ENCODE data around the gene FOXP1. TPM values are rescaled to one million over a fixed set of nuclear protein-coding genes. Genes with fewer than 3 reads are reported as not detected.

FOXP1 gene
- total RNA-seq, 2 donors from 2014 or later, result 377 to 395 TPM

DNA sequence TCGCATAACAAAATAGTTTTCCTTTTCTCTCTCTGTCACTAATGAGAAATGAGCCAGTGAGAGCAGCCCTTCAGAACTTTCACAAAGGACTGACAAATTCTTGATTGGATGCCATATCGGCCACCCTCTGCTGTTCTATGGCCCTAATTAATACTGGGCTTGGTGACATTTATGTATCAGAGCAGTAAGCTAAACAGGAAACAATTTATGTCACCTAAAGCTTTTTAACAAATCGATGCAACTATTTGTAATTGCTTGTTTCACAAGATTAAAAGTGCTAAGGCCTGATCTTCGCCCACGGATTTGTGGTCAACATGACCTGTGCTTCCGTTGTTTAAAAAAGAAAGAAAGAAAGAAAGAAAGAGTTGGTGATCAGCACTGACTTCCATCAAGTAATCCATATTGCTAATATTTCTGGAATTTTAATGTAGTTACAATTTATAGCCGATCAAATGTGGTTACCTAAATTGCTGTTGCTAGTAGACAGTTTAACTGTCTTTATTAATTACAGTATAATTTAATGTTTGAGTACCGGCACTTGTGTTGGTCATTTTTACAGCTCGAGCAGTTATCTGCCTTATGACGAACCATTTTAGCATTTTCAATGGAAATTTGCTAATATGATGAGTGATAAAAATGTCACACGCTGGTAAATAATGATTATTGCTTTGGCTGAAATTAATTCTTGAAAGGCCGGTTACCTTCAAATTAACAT lies 631.3 kb downstream of the FOXP1 start:
- ATAC-seq (no peak), DNase-seq (no peak)
- Mint-ChIP-seq H3K27ac (no peak overlapping the region), H3K4me3 (no peak overlapping the region), H3K36me3 (ENCODE audit: low read depth) (no peaks in the 10 kb centered on the region), H3K27me3 (no peaks in the 10 kb centered on the region), H3K4me1 (peaks cover 2% of the 10 kb centered on the region)
- no peaks in the 10 kb centered on the region for H3K9me3 ChIP-seq (ENCODE audit: control insufficient read depth, low read length, poor library complexity, severe bottlenecking)

GRCh38 chr3:70951316-70951715 lies 632.2 kb downstream of the FOXP1 start:
- ATAC-seq (no peak), DNase-seq (no peak)
- peaks cover 2% of the 10 kb centered on the region for H3K4me1 Mint-ChIP-seq
- H3K4me3 Mint-ChIP-seq, result no peak overlapping the region
- no peak overlapping the region for H3K27ac Mint-ChIP-seq
- no peaks in the 10 kb centered on the region for H3K36me3 Mint-ChIP-seq (ENCODE audit: low read depth)
- H3K27me3 Mint-ChIP-seq, result no peaks in the 10 kb centered on the region
- no peaks in the 10 kb centered on the region for H3K9me3 ChIP-seq (ENCODE audit: control insufficient read depth, low read length, poor library complexity, severe bottlenecking)

- no peaks in the 10 kb centered on the region for H3K9me3 ChIP-seq (ENCODE audit: control insufficient read depth, low read length, poor library complexity, severe bottlenecking)
- peaks cover 11% of the 10 kb centered on the region for H3K27me3 Mint-ChIP-seq
- no peak overlapping the region for H3K4me3 Mint-ChIP-seq
- no peak for DNase-seq
- H3K4me1 Mint-ChIP-seq, result peaks cover 2% of the 10 kb centered on the region
- no peak for ATAC-seq
- H3K36me3 Mint-ChIP-seq (ENCODE audit: low read depth), result peaks cover 2% of the 10 kb centered on the region
- H3K27ac Mint-ChIP-seq, result no peak overlapping the region
Measured at GRCh38 chr3:70947579-70947978, 635.9 kb downstream of the FOXP1 start.

- H3K4me1 Mint-ChIP-seq, result no peaks in the 10 kb centered on the region
- ATAC-seq (no peak), DNase-seq (no peak)
- no peak overlapping the region for H3K27ac Mint-ChIP-seq
- peaks cover 2% of the 10 kb centered on the region for H3K36me3 Mint-ChIP-seq (ENCODE audit: low read depth)
- peaks cover 21% of the 10 kb centered on the region for H3K27me3 Mint-ChIP-seq
- no peak overlapping the region for H3K4me3 Mint-ChIP-seq
- H3K9me3 ChIP-seq (ENCODE audit: control insufficient read depth, low read length, poor library complexity, severe bottlenecking), result no peaks in the 10 kb centered on the region
Measured at GRCh38 chr3:70943886-70944285, 639.6 kb downstream of the FOXP1 start.

- ATAC-seq, result no peak
- Mint-ChIP-seq H3K4me3 (no peak overlapping the region), H3K27ac (no peak overlapping the region), H3K36me3 (ENCODE audit: low read depth) (no peaks in the 10 kb centered on the region), H3K4me1 (no peaks in the 10 kb centered on the region), H3K27me3 (no peaks in the 10 kb centered on the region)
- H3K9me3 ChIP-seq (ENCODE audit: control insufficient read depth, low read length, poor library complexity, severe bottlenecking), result no peaks in the 10 kb centered on the region
- DNase-seq, result no peak
Measured at GRCh38 chr3:70933105-70933810, 650.3 kb downstream of the FOXP1 start.

DNA sequence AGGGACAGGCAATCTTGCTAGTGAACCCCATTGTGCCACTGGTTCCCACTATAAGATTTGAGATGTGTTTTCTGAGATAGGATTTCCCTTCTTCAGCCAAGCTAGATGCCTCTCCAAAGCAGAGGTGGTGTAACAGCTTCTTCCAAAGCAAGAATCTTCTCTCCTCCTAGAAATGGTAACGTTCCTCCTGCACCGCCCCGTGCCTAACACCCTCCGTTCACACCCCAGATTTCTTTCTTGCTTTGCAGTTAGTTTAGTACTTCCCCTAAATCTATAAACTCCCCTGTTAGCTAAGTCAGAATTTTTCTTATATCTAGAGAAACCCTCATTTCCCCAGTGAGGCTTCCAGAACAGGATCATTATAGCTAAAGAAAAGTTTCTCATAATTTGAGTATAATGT lies 653.5 kb downstream of the FOXP1 start:
- Mint-ChIP-seq H3K36me3 (ENCODE audit: low read depth) (no peaks in the 10 kb centered on the region), H3K4me1 (no peaks in the 10 kb centered on the region), H3K27me3 (no peaks in the 10 kb centered on the region), H3K4me3 (no peak overlapping the region), H3K27ac (no peak overlapping the region)
- ATAC-seq, result no peak
- no peaks in the 10 kb centered on the region for H3K9me3 ChIP-seq (ENCODE audit: control insufficient read depth, low read length, poor library complexity, severe bottlenecking)
- no peak for DNase-seq

DNA sequence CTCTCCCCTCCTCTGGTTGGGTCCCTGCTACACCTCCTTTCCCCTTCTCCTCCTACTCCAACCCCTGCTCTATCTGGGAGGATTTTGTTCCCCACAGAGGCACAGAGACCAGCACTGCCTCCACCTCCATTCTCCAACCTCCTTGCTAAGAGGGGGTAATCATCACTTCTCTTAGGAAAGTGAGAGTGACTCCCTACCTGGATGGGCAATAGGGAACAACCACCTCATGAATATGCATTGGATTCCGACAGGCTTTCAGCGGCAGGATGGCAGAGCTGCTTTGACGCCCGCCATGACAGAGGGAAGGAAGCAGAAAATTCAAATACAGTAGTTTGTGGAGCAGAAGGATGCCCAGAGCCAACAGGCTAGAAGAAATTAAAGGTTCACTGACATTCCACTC lies 656.3 kb downstream of the FOXP1 start:
- Mint-ChIP-seq H3K4me1 (no peaks in the 10 kb centered on the region), H3K27me3 (no peaks in the 10 kb centered on the region), H3K36me3 (ENCODE audit: low read depth) (no peaks in the 10 kb centered on the region), H3K27ac (peak overlapping the region; percentile 2), H3K4me3 (no peak overlapping the region)
- ATAC-seq (no peak), DNase-seq (no peak)
- no peaks in the 10 kb centered on the region for H3K9me3 ChIP-seq (ENCODE audit: control insufficient read depth, low read length, poor library complexity, severe bottlenecking)

GRCh38 chr3:70926835-70927234 lies 656.7 kb downstream of the FOXP1 start:
- H3K4me3 Mint-ChIP-seq, result no peak overlapping the region
- DNase-seq (no peak), ATAC-seq (no peak)

DNA sequence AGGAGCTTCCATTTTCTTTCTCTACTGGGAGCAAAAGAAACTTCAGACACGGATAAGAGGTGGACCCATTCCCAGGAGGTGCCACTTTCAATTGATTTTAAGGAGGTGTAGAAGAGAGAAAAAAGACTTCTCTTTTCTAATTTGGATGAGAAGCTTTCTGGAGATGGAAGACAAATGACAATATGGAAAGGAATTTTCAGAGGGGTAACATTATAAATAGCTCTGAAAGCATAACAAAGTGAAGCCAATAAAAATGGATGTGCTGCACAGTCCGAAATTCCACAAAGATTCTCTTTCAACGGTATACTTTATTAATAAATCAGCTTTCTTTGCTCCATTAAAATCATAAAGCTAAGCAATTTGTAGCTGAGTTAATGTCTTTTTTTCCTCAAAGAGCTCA lies 663.9 kb downstream of the FOXP1 start:
- DNase-seq, result no peak
- ATAC-seq, result no peak
- Mint-ChIP-seq H3K27me3 (peaks cover 15% of the 10 kb centered on the region), H3K4me3 (no peak overlapping the region), H3K36me3 (ENCODE audit: low read depth) (no peaks in the 10 kb centered on the region), H3K27ac (no peak overlapping the region), H3K4me1 (no peaks in the 10 kb centered on the region)
- H3K9me3 ChIP-seq (ENCODE audit: control insufficient read depth, low read length, poor library complexity, severe bottlenecking), result no peaks in the 10 kb centered on the region

More at GRCh38 chr3:70926835-70927234, 656.7 kb downstream of the FOXP1 start:
- H3K4me1 Mint-ChIP-seq, result no peaks in the 10 kb centered on the region
- H3K27ac Mint-ChIP-seq, result peak overlapping the region; percentile 2
- H3K9me3 ChIP-seq (ENCODE audit: control insufficient read depth, low read length, poor library complexity, severe bottlenecking), result no peaks in the 10 kb centered on the region
- H3K36me3 Mint-ChIP-seq (ENCODE audit: low read depth), result no peaks in the 10 kb centered on the region
- no peaks in the 10 kb centered on the region for H3K27me3 Mint-ChIP-seq

DNA sequence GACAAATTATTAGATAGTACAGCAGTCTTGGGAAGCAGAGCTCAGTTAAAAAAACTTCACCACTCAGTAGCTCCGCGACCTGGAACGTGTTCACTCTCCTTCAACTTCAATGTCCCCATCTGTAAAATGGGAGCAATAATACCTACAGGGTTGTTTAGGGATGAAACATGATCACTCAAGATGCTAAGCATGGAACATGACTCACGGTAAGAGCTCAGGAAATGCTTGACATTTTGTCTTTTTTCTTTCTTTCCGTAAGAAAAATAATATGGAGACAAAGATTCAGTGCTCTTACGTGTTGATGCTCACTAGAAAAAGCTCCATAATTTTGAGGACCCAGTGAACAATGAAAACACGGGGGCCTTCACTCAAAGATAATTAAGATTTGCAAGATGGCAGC lies 664.4 kb downstream of the FOXP1 start:
- ATAC-seq, result no peak
- Mint-ChIP-seq H3K27ac (no peak overlapping the region), H3K36me3 (ENCODE audit: low read depth) (no peaks in the 10 kb centered on the region), H3K4me3 (no peak overlapping the region), H3K27me3 (peaks cover 15% of the 10 kb centered on the region), H3K4me1 (no peaks in the 10 kb centered on the region)
- H3K9me3 ChIP-seq (ENCODE audit: control insufficient read depth, low read length, poor library complexity, severe bottlenecking), result no peaks in the 10 kb centered on the region
- no peak for DNase-seq

- no peak overlapping the region for H3K27ac Mint-ChIP-seq
- ATAC-seq (no peak), DNase-seq (no peak)
- no peaks in the 10 kb centered on the region for H3K4me1 Mint-ChIP-seq
- H3K4me3 Mint-ChIP-seq, result no peak overlapping the region
- no peaks in the 10 kb centered on the region for H3K9me3 ChIP-seq (ENCODE audit: control insufficient read depth, low read length, poor library complexity, severe bottlenecking)
- no peaks in the 10 kb centered on the region for H3K36me3 Mint-ChIP-seq (ENCODE audit: low read depth)
- H3K27me3 Mint-ChIP-seq, result peaks cover 15% of the 10 kb centered on the region
Measured at GRCh38 chr3:70916375-70917055, 667.0 kb downstream of the FOXP1 start.

DNA sequence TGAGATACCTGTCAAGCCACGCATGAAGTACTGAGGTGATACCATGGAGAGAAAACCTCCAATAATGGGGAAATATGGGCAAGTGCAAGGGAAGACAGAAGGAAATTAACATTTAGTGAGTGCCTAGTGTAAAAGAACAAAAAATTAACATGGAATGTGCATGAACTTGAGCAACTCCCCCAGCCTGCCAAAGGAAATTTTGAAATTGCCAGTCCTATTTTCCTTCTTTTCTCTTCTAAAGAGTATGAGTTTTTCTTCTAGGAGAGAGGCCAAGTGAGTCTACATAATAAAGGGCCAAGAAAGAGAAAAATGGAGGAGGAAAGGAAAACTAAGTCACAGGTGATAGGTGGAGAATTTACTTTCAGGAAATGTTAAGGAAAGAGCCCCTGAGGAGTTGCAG lies 668.7 kb downstream of the FOXP1 start:
- no peak overlapping the region for H3K27ac Mint-ChIP-seq
- H3K9me3 ChIP-seq (ENCODE audit: control insufficient read depth, low read length, poor library complexity, severe bottlenecking), result no peaks in the 10 kb centered on the region
- DNase-seq, result no peak
- no peak for ATAC-seq
- H3K36me3 Mint-ChIP-seq (ENCODE audit: low read depth), result no peaks in the 10 kb centered on the region
- no peaks in the 10 kb centered on the region for H3K4me1 Mint-ChIP-seq
- peaks cover 25% of the 10 kb centered on the region for H3K27me3 Mint-ChIP-seq
- H3K4me3 Mint-ChIP-seq, result no peak overlapping the region

- no peak for DNase-seq
- H3K9me3 ChIP-seq (ENCODE audit: control insufficient read depth, low read length, poor library complexity, severe bottlenecking), result no peaks in the 10 kb centered on the region
- Mint-ChIP-seq H3K4me1 (no peaks in the 10 kb centered on the region), H3K4me3 (no peak overlapping the region), H3K27ac (no peak overlapping the region), H3K36me3 (ENCODE audit: low read depth) (no peaks in the 10 kb centered on the region), H3K27me3 (peaks cover 36% of the 10 kb centered on the region)
- no peak for ATAC-seq
Measured at GRCh38 chr3:70911719-70912118, 671.8 kb downstream of the FOXP1 start.
